ENCODE data around the gene CCT5.

DNA sequence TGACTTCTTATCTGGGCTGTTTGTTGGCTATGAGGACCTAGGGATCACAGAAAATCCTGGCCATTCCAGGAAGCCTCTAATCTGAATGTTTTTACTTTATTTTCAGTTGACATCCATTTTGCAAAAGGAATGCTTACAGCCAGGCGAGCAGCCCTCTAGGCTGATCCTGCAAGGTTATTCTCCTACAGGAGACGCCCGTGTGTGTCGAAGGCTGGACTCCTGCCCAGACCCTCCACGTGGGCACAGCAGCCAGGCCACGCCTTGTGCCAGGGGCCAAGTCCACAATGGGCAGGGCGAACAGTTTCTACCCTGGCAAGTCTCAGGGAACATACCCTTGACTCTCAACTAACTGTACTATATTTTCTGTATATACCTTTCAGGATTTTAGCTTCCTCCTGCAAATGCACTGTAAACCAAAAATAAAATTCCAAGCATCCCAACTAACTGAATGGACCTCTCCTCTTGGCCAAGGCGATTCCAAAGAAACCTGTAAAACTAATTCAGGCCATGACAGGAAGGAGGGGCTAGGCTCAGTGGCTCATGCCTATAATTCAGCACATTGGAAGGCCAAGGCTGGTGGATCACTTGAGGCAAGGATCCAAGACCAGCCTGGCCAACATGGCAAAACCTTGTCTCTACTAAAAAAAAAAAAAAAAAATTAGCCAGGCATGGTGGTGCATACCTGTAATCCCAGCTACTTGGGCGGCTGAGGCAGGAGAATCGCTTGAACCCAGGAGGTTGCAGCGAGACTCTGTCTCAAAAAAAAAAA, 51.9 kb downstream of the CCT5 start:
- TF ChIP-seq PPARA (CRISPR knock-in tag; IDR thresholded peaks at IDR 0.05; ENCODE audit: borderline replicate concordance) (no peak), ZC3H10 (CRISPR knock-in tag; IDR thresholded peaks at IDR 0.05) (no peak), RARB (CRISPR knock-in tag; IDR thresholded peaks at IDR 0.05) (no peak), ZNF70 (CRISPR knock-in tag; IDR thresholded peaks at IDR 0.05) (no peak), ZFP30 (CRISPR knock-in tag; IDR thresholded peaks at IDR 0.05) (no peak), TCF4 (CRISPR knock-in tag; IDR thresholded peaks at IDR 0.05; ENCODE audit: borderline replicate concordance) (no peak)

All from SK-N-SH treated with all-trans-retinoic acid at 6 μM for 48 hours (cell line).